GM18868 (cell line): Measurements from ENCODE around the gene CTAGE15.
"Not testable (repeated sequence)": the region's sequence is repeated elsewhere in the genome, so short reads cannot be mapped to it uniquely, and the experiment has no call there.

Source experiments
- ATAC-seq: cut with Tn5 transposase; IDR thresholded peaks from one replicate; pipeline ENCODE4 v1.9.1; 2021; ENCODE audit warnings: mild to moderate bottlenecking, moderate library complexity; ENCODE audit not compliant: unreplicated experiment

CTAGE15 gene

DNA sequence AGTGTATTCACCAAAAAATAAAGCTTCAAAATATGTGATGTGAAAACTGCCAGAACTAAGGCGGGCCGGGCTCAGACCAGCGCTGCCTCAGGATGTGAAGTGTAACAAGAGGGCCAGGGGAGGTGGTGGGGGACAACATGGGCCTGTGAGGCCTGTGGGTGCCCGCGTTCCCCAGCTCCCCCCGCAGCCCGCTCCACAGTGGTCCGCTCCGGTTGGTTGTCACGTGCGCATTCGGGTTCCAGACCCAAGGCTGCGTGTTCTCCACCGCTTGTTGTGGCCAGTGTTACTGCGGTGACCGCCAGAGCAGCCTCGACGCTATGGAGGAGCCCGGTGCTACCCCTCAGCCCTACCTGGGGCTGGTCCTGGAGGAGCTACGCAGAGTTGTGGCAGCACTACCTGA, at the start of gene CTAGE15:
TSS of gene CTAGE15 (plus strand) at position 301 of the 400 bp plus-strand sequence. CDS start at position 318, 17 bp downstream.
- ATAC-seq = not testable (repeated sequence)

- not testable (repeated sequence) for ATAC-seq
Observed at GRCh38 chr7:143522309-143522916, 49.2 kb upstream of the CTAGE15 start.

DNA sequence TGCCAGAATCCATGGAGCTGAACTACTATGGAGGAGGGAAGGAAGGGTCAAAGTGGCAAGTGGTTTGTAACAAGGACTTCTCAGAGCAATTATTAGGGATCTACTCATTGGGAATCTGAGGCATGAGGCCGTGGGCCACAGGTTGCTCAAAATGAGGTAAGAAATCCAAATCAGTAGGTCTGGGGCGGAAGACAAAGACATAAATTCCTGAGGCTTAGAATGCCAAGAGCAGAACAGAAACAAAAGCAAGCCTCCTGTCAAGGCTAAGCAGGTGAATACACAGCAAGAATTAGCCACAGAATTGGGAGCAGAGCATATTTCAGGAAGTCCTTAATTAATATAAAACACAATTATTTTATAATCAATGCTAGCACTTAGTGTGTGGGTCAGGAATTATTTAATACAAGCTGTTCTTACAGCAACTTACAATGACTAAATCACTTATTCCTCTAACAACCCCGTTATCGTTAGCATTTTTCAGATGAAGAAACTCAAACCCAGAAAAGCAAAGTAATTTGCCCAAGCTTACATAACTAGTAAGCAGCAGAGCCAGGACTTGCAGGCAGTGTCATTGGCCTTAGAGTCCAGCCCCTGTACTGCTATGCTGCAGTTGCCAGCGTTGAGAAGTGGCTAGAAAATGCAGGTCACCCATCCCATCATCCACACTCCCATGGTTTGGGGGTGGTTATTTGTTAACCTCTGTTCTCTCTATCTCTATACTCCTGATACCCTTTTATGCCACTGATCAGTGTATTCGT, 40.3 kb upstream of the CTAGE15 start:
- not testable (repeated sequence) for ATAC-seq

- ATAC-seq = not testable (repeated sequence)
Observed at GRCh38 chr7:143531932-143532331, 39.7 kb upstream of the CTAGE15 start.

DNA sequence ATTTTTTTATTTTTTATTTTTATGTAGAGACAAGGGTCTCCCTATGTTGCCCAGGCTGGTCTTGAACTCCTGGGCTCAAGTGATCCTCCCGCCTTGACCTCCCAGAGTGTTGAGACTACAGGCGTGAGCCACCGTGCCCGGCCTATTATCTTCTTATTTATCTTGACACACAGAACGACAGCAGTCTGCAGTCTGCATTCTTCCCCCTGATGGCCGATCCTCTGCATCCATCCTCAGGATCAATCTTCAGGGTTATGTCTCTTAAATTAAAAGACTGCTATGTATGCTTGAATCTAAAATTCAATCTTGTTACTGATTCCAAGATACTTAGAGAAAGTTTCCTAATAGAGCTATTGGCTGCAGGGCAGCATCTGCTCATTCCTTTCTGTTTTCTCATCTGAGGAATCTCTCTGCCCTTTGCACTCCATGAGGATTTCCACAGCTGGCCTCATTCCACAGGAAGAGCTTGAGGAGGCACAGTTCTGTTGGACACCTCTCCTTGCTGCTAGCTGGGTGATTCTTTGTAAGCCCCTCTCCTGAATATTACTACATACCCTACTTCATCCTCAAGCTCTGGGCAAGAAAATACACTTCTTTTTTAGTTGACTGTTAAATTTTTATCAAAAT, 38.3 kb upstream of the CTAGE15 start:
- ATAC-seq = not testable (repeated sequence)

DNA sequence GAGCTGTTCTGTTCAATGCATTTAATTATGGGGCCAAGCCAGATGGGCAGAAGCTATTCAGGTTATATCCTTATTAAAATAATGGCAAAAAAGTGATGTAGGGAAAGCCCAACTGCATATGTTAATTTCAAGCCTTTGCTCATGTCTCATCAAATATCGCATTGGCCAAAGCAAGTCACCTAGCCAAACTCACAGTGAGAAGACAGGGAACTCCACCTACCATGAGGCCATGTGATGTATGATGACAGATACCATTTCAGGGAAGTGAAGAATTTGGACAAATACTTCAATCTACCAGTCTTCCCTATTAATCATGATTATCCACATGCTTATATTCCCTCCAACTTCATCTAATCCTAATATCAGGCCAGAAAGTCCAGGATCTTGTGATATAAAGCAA, 35.2 kb upstream of the CTAGE15 start:
- not testable (repeated sequence) for ATAC-seq

DNA sequence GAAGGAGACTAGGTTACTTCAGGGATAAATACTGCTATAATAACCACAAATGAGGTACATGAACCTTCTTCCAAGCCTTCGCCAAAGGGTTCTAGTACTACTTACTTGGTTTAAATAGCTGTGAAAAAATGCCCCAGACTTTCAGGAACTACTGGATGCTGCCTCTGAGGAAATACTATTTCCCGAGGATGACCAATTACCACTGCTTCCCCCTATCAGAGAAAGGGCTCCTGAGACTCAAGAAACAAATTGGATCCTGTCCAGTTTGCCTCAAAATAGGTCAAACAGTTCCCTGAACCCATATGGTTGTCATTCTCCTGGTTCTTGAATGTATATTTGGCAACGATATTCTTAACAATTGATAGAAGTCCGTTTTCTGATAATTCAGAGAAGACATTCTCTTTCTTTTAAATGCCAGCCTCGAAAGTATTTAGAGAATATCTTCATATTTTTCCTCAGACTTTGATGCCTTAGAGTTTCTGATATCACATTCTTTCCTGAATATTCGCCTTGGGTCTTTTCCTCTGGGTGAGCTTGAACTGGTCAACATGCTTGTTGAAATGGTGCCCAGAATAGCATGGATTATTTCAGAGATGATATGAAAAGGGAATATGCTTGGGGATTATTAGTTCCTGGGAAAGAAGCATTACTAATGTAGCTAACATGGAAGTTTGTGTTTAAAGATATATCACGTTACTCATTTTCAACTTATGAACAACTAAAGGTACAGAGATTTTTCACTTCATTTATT, 28.1 kb upstream of the CTAGE15 start:
- ATAC-seq = not testable (repeated sequence)

DNA sequence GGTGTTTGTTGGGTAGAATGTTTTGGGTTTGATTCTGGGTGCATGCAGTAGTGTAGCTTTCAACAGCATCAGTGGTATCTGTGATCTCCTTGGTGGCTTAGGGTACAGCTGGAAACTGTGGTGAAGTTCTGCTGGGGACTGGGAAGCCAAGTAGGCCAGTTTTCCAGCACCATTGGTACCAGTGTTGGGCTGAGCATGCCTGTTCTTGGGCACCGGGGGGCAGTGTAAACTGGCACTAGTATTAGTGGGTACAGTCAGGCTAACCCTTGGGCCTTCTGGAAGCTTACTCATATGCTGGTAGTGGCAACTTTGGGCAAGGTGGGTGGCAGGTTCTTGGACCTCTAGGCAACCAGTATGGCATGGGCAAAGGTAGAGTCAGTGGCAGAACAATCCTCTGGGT, 15.6 kb upstream of the CTAGE15 start:
- not testable (repeated sequence) for ATAC-seq

GRCh38 chr7:143563306-143563705, 8.3 kb upstream of the CTAGE15 start:
- ATAC-seq = peak; percentile 59

DNA sequence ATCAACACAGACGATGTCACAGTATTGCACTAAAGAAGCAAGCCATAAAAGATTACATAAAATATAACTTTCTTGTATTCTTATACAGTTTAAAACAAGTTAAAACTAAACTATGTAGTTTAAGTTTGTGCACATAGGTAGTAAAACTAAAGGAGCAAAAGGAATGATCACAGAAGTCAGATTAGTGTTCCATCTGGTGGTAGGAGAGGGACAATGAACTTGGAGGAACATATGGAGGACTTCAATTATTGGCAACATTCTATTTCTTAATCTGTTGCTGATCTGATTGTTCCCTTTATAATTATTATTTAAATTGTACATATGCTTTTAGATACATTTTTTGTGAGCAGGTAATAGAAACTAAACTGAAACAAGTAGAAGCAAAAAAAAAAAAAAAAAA, 5.6 kb upstream of the CTAGE15 start:
- not testable (repeated sequence) for ATAC-seq

DNA sequence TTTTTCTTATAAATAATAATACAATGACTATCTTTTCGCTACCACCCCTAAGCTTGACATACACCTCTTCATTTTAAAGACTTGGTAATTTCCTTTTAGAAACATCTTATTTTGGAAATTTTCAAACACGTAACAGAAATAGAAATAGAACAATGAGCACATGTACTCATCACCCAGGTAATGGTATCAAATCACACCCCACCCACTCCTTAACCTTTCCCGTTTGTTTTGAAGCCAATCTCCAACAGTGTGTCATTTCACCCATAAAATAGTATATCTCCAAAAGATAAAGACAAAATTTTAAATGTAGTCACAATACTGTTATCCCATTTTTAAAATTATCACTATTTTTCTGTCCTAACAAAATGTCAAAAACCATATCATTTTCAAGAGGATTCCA, 16.6 kb downstream of the CTAGE15 start:
- not testable (repeated sequence) for ATAC-seq

- ATAC-seq = not testable (repeated sequence)
Observed at GRCh38 chr7:143589897-143590296, 18.3 kb downstream of the CTAGE15 start.

GRCh38 chr7:143598086-143598485, 26.5 kb downstream of the CTAGE15 start:
- ATAC-seq = not testable (repeated sequence)

- not testable (repeated sequence) for ATAC-seq
Observed at GRCh38 chr7:143603549-143603948, 31.9 kb downstream of the CTAGE15 start.

DNA sequence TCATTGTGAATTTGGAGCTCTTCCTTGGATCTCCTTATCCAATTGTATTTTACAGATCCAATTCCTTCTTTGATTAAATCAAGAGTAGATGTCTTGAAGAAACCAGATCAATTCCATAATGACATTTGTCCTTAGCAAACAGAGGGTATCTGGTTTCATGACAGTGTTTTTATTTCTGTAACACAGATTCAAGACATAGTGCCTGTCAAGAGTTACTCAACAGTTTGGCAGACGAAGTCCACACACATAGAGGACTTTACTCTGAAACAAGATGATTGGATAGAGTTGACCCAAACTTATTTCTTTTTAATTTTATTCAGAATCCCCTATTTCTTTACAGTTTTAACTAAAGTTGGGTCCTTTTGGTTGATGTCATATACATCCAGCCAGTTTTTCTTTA, 34.5 kb downstream of the CTAGE15 start:
- ATAC-seq = not testable (repeated sequence)

DNA sequence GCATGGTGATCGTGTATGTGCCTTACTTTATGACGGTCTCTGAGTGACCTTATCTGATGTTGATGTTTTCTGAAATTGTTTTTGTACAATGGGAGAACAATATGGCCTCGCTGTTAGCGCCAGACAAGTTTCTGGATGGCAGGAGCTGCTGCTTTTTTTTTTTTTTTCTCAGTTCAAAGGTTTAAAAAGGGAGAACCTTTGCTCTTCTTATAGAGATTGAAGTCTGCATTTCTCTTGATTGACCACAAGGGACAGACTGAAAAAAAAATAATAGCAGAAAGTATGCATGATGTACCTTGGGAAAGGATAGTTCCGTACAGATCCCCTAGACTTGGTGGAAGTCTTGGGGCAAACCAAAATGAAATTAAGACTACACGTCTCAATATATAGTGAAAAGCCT, 43.9 kb downstream of the CTAGE15 start:
- ATAC-seq = not testable (repeated sequence)

- not testable (repeated sequence) for ATAC-seq
Observed at GRCh38 chr7:143617204-143617603, 45.6 kb downstream of the CTAGE15 start.

GRCh38 chr7:143620058-143620457, 48.5 kb downstream of the CTAGE15 start:
- peak; percentile 13 for ATAC-seq

DNA sequence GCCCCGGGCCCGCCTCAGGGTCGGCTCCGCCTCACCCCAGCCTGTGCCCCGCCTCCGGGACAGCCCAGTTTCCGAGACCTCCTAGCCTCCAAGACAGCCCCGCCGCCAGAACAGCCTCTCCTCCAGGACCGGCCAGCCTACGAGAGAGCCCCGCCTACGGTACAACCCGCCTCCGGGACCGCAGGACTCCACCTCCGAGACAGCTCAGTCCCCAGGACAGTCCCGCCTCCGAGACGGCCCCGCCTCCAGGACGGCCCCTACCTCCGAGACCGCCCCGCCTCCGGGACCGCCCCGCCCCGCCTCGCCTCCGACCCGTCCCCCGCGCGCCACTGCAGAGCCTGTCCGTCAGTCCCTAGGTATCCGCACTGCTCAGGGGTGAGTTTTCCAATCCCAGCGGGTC, 49.0 kb downstream of the CTAGE15 start, which contains the start of gene TCAF2:
TSS of gene TCAF2 (plus strand) at position 329 of the 400 bp plus-strand sequence.
- ATAC-seq = peak; percentile 76

DNA sequence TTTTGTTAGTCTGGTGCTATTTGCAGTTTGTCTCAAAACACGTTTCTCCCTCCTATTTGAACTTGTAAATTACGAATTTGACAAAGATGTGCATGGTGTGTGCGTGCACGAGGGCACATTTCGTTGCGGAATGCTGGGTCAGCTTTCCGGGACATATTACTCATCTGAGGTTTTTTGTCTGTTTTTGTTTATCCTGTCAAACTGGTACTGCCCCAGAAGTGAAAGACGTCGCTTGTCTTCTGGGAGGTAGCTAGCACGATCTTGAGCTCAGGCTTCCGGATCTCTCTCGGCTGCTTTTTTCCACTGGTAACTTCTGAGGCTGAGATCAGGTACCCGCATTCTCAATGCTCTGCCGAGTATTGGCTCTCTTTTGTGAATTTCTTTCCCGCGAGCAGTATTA, 49.6 kb downstream of the CTAGE15 start:
- ATAC-seq = peak; percentile 40

- peak; percentile 34 for ATAC-seq
Observed at GRCh38 chr7:143622130-143622529, 50.5 kb downstream of the CTAGE15 start.
